GM21619 (cell line): ENCODE results near the gene PHC3.

Experiments
- ATAC-seq: cut with Tn5 transposase; IDR thresholded peaks from one replicate; pipeline ENCODE4 v1.9.1; 2021; ENCODE audit not compliant: unreplicated experiment

PHC3 gene

GRCh38 chr3:170189398-170190256 is 8.1 kb upstream of the PHC3 start:
- peak; percentile 18 for ATAC-seq

DNA sequence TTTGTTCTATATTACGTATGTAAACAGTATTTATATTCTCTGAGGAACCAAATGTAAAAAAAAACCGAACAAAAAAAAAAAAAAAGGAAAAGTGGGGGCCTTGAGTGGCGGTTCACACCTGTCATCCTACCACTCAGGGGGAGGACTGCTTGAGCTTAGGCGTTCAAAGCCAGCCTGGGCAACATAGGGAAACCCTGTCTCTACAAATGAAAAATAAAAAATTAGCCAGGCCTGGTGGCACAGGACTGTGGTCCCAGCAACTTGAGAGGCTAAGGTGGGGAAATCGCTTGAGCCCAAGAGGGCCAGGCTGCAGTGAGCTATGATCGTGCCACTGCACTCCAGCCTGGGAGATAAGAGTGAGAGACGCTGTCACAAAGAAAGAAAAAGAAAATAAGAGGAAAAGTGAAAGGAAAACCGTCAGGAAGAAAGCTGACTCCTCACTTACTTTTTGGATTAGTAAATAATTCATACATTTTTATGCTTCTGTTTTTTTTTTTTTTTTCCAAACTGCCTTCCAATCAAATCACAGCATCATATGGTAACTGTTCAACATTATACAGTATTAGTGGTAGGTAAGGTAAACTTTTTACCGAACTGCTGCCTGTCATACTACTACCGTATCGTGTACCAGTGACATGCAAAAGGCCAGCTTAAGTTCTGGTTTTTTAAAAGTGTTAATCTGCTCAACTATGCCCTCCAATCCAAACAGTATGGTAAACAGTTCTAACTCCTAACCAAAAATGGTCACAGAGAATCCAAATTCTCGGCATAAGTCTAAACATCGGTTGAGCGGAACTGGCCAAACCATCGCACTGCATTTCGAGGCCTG is 1.2 kb downstream of the PHC3 start:
- peak; percentile 27 for ATAC-seq

GRCh38 chr3:170179432-170179831 is 2.1 kb downstream of the PHC3 start:
- no peak for ATAC-seq

DNA sequence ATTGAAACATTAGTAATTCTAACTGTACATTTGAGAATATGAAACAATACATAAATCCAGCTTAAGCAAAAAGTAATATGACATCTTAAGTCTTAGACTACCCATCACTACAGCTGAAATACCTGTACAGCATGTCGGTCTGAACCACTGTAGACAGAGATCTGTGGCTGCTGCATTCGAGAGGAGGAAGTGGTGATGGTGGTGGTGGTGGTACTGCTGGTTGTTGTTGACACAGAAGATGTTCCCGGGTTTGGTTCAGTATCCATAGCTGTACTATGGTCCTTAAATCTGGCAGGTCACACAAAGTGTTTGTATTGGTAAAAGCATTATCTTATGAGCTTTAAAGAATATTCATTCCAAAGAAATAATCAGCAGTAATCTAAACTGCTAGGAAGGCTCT is 2.9 kb downstream of the PHC3 start:
- no peak for ATAC-seq

DNA sequence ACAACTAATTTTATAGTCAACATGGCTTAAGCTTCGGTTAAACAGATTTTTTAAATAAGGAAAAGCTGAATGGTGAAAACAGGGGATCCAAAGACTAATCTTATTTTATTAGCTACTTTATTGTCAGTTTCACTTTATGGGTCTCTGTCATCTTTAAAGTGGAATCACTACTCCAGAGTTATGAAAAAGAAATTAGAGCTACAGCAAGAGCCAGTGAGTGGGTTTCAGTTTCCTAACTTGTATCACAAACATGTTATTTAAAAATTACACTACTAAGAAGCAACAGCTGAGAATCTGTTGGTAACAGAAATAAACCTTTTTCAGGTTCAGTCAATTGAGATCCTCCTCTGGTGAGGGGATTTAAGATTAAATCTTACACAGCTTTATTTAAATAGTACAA is 10.0 kb downstream of the PHC3 start:
- ATAC-seq, result peak; percentile 93

- ATAC-seq, result no peak
Observed at GRCh38 chr3:170164717-170165116, 16.8 kb downstream of the PHC3 start.

- ATAC-seq, result no peak
Observed at GRCh38 chr3:170163956-170164645, 17.4 kb downstream of the PHC3 start.

DNA sequence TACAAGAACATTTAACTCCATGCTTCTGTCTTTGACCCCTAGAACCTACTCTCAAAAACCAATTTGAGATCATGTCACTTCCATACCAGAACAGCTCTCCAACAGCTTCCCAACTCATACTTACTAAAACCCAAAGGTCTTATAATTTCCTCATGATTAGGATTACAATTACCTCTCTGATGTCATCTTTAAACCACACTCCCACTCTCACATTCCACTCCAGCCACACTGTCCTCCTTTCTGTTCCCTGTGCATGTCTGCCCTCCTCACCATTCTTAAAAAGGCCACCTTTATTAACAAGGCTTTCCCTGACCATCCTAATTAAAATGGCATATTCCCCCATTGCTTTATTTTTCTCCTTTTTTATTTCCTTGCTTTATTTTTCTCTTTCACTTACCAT is 18.9 kb downstream of the PHC3 start:
- ATAC-seq, result no peak

GRCh38 chr3:170162052-170162451 is 19.5 kb downstream of the PHC3 start:
- no peak for ATAC-seq

GRCh38 chr3:170159933-170160332 is 21.6 kb downstream of the PHC3 start:
- ATAC-seq, result no peak

DNA sequence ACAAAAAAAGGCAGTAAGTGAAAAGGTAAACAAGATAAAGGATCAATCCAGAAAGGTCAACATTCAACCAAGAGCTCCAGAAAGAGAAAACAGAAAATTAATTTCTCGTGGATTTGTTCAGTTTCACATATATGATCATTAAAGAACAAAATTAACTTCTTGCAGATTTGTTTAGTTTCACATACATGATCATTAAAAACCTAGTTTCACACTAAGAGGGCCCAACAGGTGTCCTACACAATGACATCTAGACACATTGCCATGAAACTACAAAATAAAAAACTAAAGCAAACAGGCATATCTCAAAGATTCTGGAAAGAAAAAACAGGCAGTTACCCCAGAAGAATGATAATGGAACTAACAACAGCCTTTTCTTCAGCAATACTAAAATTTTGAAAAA is 22.1 kb downstream of the PHC3 start:
- no peak for ATAC-seq

DNA sequence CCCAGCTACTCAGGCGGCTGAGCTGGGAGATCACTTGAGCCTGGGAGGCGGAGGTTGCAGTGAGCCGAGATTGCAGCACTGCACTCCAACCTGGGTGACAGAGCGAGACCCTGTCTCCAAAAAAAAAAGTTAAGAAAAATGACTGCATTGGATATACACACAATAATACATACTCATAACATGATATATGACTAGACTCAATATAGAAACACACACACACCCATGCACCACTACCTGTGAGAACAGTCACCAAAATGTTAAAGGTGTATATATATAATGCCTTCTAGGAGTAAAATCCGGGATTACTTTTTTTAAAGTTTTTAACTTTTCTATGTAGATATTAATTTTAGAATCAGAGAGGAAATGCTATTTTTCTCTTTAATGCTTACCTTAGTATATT is 25.9 kb downstream of the PHC3 start:
- ATAC-seq, result no peak

DNA sequence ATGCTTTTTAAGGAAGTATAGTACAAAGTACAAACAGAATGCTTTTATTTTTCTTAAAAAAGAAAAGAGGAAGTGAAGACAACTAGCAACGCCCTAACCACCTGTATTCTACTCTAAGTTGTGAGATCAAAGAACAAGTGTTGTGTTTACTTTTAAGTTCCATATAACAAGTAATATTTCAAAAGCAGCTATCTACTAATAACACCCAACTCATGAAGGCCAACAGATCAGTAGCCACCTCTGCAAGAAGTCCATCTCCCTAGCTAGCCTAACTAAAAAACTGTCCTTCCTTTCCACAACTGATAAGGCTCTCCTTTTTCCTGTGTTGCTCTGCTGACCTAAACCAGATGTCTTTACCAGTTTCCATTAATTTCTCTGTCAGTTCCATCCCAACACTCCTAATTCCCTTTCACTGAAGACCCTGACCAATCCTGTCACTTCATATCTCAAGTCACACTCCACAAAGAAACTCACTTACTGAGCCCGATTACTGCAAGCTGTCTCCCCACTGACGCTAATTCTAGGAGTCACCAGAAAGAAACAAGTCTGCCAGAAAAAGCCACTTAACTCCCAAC is 26.9 kb downstream of the PHC3 start:
- peak; percentile 96 for ATAC-seq

GRCh38 chr3:170154084-170154483 is 27.4 kb downstream of the PHC3 start:
- ATAC-seq, result peak; percentile 9

GRCh38 chr3:170151536-170151935 is 30.0 kb downstream of the PHC3 start:
- no peak for ATAC-seq

- no peak for ATAC-seq
Observed at GRCh38 chr3:170149016-170149415, 32.5 kb downstream of the PHC3 start.

DNA sequence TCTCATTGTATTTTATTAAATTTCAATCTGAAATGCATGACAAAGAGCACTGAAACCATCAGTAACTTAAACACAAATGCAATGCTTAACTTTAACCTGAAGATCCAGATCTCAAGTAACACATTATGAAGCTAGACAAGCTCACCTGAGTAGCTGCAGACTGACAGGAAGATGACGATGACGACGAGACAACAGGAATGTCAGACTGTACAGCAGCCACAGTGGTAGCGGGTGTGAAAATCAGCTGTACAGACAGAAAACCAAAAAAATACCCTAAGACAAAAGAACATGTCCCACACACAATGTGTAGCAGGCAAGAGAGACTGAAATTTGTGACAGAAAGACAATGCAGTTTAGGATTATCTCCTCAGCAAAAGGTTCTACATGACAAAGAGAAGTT is 36.3 kb downstream of the PHC3 start:
- ATAC-seq, result no peak

GRCh38 chr3:170144437-170144843 is 37.1 kb downstream of the PHC3 start:
- ATAC-seq, result peak; percentile 97

DNA sequence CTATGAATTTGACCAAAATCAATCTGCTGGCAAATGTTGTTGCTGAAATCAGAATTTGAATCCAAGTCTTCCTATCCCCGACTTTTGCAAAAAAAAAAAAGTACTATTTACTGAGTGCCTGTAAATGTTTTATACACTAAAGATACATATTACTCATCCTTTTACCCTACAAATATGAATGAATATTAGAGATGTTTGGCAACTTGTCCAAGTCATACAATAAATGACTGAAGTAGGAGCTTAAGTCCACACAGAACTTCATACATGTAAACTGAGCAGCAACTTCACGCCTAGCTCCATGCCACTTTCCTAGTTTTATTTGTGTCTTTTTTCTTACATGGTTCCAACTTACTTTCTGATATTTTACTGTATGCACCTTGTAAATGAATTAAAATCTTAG is 39.2 kb downstream of the PHC3 start:
- ATAC-seq, result no peak

- ATAC-seq, result no peak
Observed at GRCh38 chr3:170137986-170138385, 43.5 kb downstream of the PHC3 start.

GRCh38 chr3:170132335-170132734 is 49.2 kb downstream of the PHC3 start:
- no peak for ATAC-seq
